GM23338 (cell line): ENCODE data around the gene RPS15. TPM values are rescaled to one million over a fixed set of nuclear protein-coding genes. Genes with fewer than 3 reads are reported as not detected.

Source experiments
- ATAC-seq: fragments of 200-7000 bp; cut with Tn5 transposase; 3 replicates; pipeline ENCODE4 v1.9.1; 2020
- DNase-seq: peaks from one replicate; pipeline ENCODE4 v3.0.0-alpha.2; 2015; ENCODE audit warnings: low spot score
- H2AFZ ChIP-seq: fragments of 200-600 bp; sonication (generic); 2 replicates; pipeline ENCODE4 v1.8.0; 2016; ENCODE audit warnings: antibody characterized with exemption, mild to moderate bottlenecking, moderate library complexity
- H3F3A ChIP-seq: fragments of 200-600 bp; sonication (generic); replicated peaks from 2 replicates; pipeline ENCODE4 v1.8.0; 2017; ENCODE audit warnings: antibody characterized with exemption, mixed run types, low read depth
- H3K27ac ChIP-seq: fragments of 200-600 bp; sonication (generic); 2 replicates; pipeline ENCODE4 v1.6.1; 2016; ENCODE audit warnings: low read depth
- H3K27me3 ChIP-seq: fragments of 200-600 bp; sonication (generic); 2 replicates; pipeline ENCODE4 v1.8.0; 2016; ENCODE audit warnings: mild to moderate bottlenecking, mixed run types, moderate library complexity; ENCODE audit not compliant: insufficient read depth
- H3K36me3 ChIP-seq: fragments of 200-600 bp; sonication (generic); 2 replicates; pipeline ENCODE4 v1.8.0; 2016; ENCODE audit warnings: mild to moderate bottlenecking; ENCODE audit not compliant: insufficient read depth
- H3K4me1 ChIP-seq: fragments of 200-600 bp; sonication (generic); 2 replicates; pipeline ENCODE4 v1.8.0; 2016; ENCODE audit warnings: mild to moderate bottlenecking, moderate library complexity; ENCODE audit not compliant: insufficient read depth
- H3K4me2 ChIP-seq: fragments of 200-600 bp; sonication (generic); 2 replicates; pipeline ENCODE4 v1.7.1; 2017; ENCODE audit warnings: mixed run types
- H3K4me3 ChIP-seq: fragments of 200-600 bp; sonication (generic); 2 replicates; pipeline ENCODE4 v1.6.1; 2016; ENCODE audit warnings: mixed run types
- H3K79me2 ChIP-seq: fragments of 200-600 bp; sonication (generic); replicated peaks from 2 replicates; pipeline ENCODE4 v1.8.0; 2017; ENCODE audit warnings: mild to moderate bottlenecking; ENCODE audit not compliant: insufficient read depth
- H3K9me2 ChIP-seq: fragments of 200-600 bp; sonication (generic); 2 replicates; pipeline ENCODE4 v1.8.0; 2017; ENCODE audit not compliant: insufficient read depth
- H4K20me1 ChIP-seq: fragments of 200-600 bp; sonication (generic); replicated peaks from 2 replicates; pipeline ENCODE4 v1.8.0; 2017; ENCODE audit warnings: mild to moderate bottlenecking; ENCODE audit not compliant: insufficient read depth
- H3K27ac Mint-ChIP-seq: 2 replicates; pipeline ENCODE4 v1.8.0; 2020; ENCODE audit warnings: inconsistent platforms, mild to moderate bottlenecking, moderate library complexity, mixed read lengths
- H3K27me3 Mint-ChIP-seq: 3 replicates; pipeline ENCODE4 v1.8.0; 2022; ENCODE audit warnings: low read depth, mild to moderate bottlenecking, moderate library complexity, mixed read lengths, inconsistent platforms; ENCODE audit not compliant: insufficient read depth, poor library complexity
- H3K36me3 Mint-ChIP-seq: 3 replicates; pipeline ENCODE4 v1.8.0; 2021; ENCODE audit warnings: low read depth, mild to moderate bottlenecking, inconsistent platforms, moderate library complexity, mixed read lengths
- H3K4me1 Mint-ChIP-seq: 3 replicates; pipeline ENCODE4 v1.8.0; 2020; ENCODE audit warnings: mild to moderate bottlenecking, inconsistent platforms, mixed read lengths
- H3K4me3 Mint-ChIP-seq: 3 replicates; pipeline ENCODE4 v1.8.0; 2021; ENCODE audit warnings: moderate library complexity, mild to moderate bottlenecking, inconsistent platforms, mixed read lengths
- H3K9me3 Mint-ChIP-seq: 3 replicates; pipeline ENCODE4 v1.8.0; 2020; ENCODE audit warnings: moderate library complexity, mild to moderate bottlenecking, inconsistent platforms, mixed read lengths
- STAT1 ChIP-seq: IDR thresholded peaks from one replicate; pipeline ENCODE4 v1.6.1; 2016; ENCODE audit warnings: antibody characterized with exemption; ENCODE audit not compliant: unreplicated experiment
- ZNF462 ChIP-seq: fragments of 250-450 bp; sonication (Bioruptor Pico); IDR thresholded peaks from 2 replicates; pipeline ENCODE4 v1.5.0; 2020; ENCODE audit warnings: mild to moderate bottlenecking, moderate library complexity
- polyA plus RNA-seq: library from polyadenylated mRNA; unstranded; fragments of >200 nt; fragmentation: Nextera tagmentation; extraction: Ambion mirVana; gene quantifications from 2 replicates; pipeline ENCODE4 v1.2.1, GENCODE V29; 2016
- total RNA-seq: library from RNA; depleted of rRNA; stranded (reverse); fragments of >200 nt; shearing (Covaris generic); gene quantifications from 2 replicates; pipeline ENCODE4 v1.2.3, GENCODE V29; 2014

Gene RPS15
- total and polyA plus RNA-seq, 2 experiments from 2014 or later = 2,953 to 3,861 TPM

- no peaks in the 10 kb centered on the region for H3K4me1 Mint-ChIP-seq
- Histone ChIP-seq H3K36me3 (no peaks in the 10 kb centered on the region), H3F3A (peaks cover 7% of the 10 kb centered on the region; the same call in 1 of the 2 replicates), H3K27me3 (no peaks in the 10 kb centered on the region), H3K4me3 (no peak overlapping the region), H3K4me1 (0 out of 2 replicates have a peak, but pooled peaks cover 5% of the 10 kb centered on the region), H3K79me2 (no peaks in the 10 kb centered on the region), H3K4me2 (no peak overlapping the region), H2AFZ (no peak overlapping the region), H3K27ac (no peak overlapping the region), H4K20me1 (no peaks in the 10 kb centered on the region; the same call in 1 of the 2 replicates), H3K9me2 (no peaks in the 10 kb centered on the region)
- H3K36me3 Mint-ChIP-seq = peaks cover 7% of the 10 kb centered on the region
- TF ChIP-seq STAT1 (no peak), ZNF462 (CRISPR knock-in tag) (no peak)
- no peaks in the 10 kb centered on the region for H3K9me3 Mint-ChIP-seq
- ATAC-seq = peak; percentile 11
- no peak overlapping the region for H3K27ac Mint-ChIP-seq
- DNase-seq = no peak
- peaks cover 2% of the 10 kb centered on the region for H3K27me3 Mint-ChIP-seq
- no peak overlapping the region for H3K4me3 Mint-ChIP-seq
Observed at GRCh38 chr19:1396019-1396767, 42.0 kb upstream of the RPS15 start.
